CD4-positive, alpha-beta T cell (primary cell): ENCODE measurements around the gene NAV2. TPM values are rescaled to one million over a fixed set of nuclear protein-coding genes. Genes with fewer than 3 reads are reported as not detected.

ENCODE experiments used
- ATAC-seq: fragments of 200-7000 bp; cut with Tn5 transposase; one replicate; pipeline ENCODE4 v1.10.0; 2022; ENCODE audit warnings: mild to moderate bottlenecking; ENCODE audit not compliant: poor library complexity
- CTCF ChIA-PET: fragments of 350-600 bp; sonication (Branson Sonifier 250); formaldehyde crosslinking; loops from one replicate; lab custom pipeline; 2021; ENCODE audit warnings: antibody characterized with exemption, inconsistent platforms; lab: Charles Lee
- POLR2A ChIA-PET: fragments of 350-600 bp; sonication (Branson Sonifier 250); formaldehyde crosslinking; loops from one replicate; lab custom pipeline; 2021; ENCODE audit warnings: antibody characterized with exemption, inconsistent platforms; lab: Charles Lee
- DNase-seq, 14 experiments: peaks; one replicate each; pipeline ENCODE4 v3.0.0-alpha.2; 2013 to 2020; ENCODE audit warnings: mixed read lengths in 2 of 14
- H3K27ac ChIP-seq, 2 donors: one replicate each; pipeline versions ENCODE4 v1.5.1 to v1.7.0; 2013; ENCODE audit warnings: low read length in 2 of 2, low read depth in 1 of 2, mild to moderate bottlenecking in 1 of 2
- H3K27me3 ChIP-seq, 2 experiments: 1 replicate in 1 of 2; 2 replicates in 1 of 2; pipeline versions ENCODE4 v1.6.1 to v1.7.0; 2013; ENCODE audit warnings: low read length in 2 of 2, control low read depth in 1 of 2, mild to moderate bottlenecking in 1 of 2, moderate library complexity in 1 of 2; ENCODE audit not compliant: insufficient read depth in 2 of 2, control insufficient read depth in 1 of 2
- H3K36me3 ChIP-seq: one replicate; pipeline ENCODE4 v1.6.1; 2013; ENCODE audit warnings: low read length, control low read depth; ENCODE audit not compliant: insufficient read depth
- H3K4me1 ChIP-seq: one replicate; pipeline ENCODE4 v1.6.1; 2013; ENCODE audit warnings: low read length, control low read depth; ENCODE audit not compliant: insufficient read depth
- H3K4me3 ChIP-seq: one replicate; pipeline ENCODE4 v1.5.1; 2013; ENCODE audit warnings: mild to moderate bottlenecking, low read length, moderate library complexity
- H3K9me3 ChIP-seq, 2 experiments: 1 replicate in 1 of 2; 2 replicates in 1 of 2; pipeline versions ENCODE4 v1.6.1 to v1.7.0; 2013; ENCODE audit warnings: low read length in 2 of 2, mild to moderate bottlenecking in 2 of 2, control low read depth in 1 of 2, moderate library complexity in 1 of 2; ENCODE audit not compliant: control insufficient read depth in 1 of 2, insufficient read depth in 1 of 2
- H3K27ac Mint-ChIP-seq: one replicate; pipeline ENCODE4 v1.8.0; 2020; ENCODE audit warnings: mixed read lengths
- H3K27me3 Mint-ChIP-seq: one replicate; pipeline ENCODE4 v1.8.0; 2021; ENCODE audit warnings: mixed read lengths
- H3K36me3 Mint-ChIP-seq: one replicate; pipeline ENCODE4 v1.8.0; 2021; ENCODE audit warnings: low read depth, mixed read lengths
- H3K4me1 Mint-ChIP-seq: one replicate; pipeline ENCODE4 v1.8.0; 2021; ENCODE audit warnings: low read depth, mixed read lengths
- H3K4me3 Mint-ChIP-seq: one replicate; pipeline ENCODE4 v1.8.0; 2020; ENCODE audit warnings: mild to moderate bottlenecking, mixed read lengths
- H3K9me3 Mint-ChIP-seq: one replicate; pipeline ENCODE4 v1.8.0; 2020; ENCODE audit warnings: mixed read lengths
- CTCF ChIP-seq: fragments of 200-600 bp; IDR thresholded peaks from one replicate; pipeline ENCODE4 v1.8.0; 2022; ENCODE audit warnings: antibody characterized with exemption, mild to moderate bottlenecking
- intact Hi-C, 2 experiments: fragments of 100-400 bp; cut with DNase I in 1 of 2; cut with micrococcal nuclease in 1 of 2; formaldehyde crosslinking; loops; one replicate each; pipeline versions ENCODE4 v1.15.1 to v1.9.0; 2023 to 2025; cut with DNase I, micrococcal nuclease
- total RNA-seq, 174 experiments: library from RNA in 2 of 174; stranded (reverse) in 2 of 174; gene quantifications; one replicate each; pipeline ENCODE4 v1.2.3 and lab custom pipeline; 2021 to 2026

NAV2 gene
- total RNA-seq, 2 experiments from 2014 or later, result 0.55 to 0.64 TPM

GRCh38 chr11:19886498-19886897 lies 173.9 kb downstream of the NAV2 start:
- Histone ChIP-seq H3K4me3 (no peak overlapping the region), H3K36me3 (no peaks in the 10 kb centered on the region), H3K9me3 (no peaks in the 10 kb centered on the region), H3K27ac (no peak overlapping the region), H3K27me3 (no peaks in the 10 kb centered on the region), H3K4me1 (no peaks in the 10 kb centered on the region)
- intact Hi-C loops, result no loop called here
- ChIA-PET CTCF (no interaction called here), POLR2A (no interaction called here)
- ATAC-seq, result no peak
- Mint-ChIP-seq H3K4me1 (no peaks in the 10 kb centered on the region), H3K27ac (no peak overlapping the region), H3K27me3 (peaks cover 4% of the 10 kb centered on the region), H3K9me3 (no peaks in the 10 kb centered on the region), H3K36me3 (no peaks in the 10 kb centered on the region), H3K4me3 (no peak overlapping the region)
- no peak for DNase-seq
- TF ChIP-seq CTCF, result no peak

GRCh38 chr11:19887842-19888241 lies 175.2 kb downstream of the NAV2 start:
- ChIA-PET CTCF (no interaction called here), POLR2A (no interaction called here)
- Mint-ChIP-seq H3K27ac (no peak overlapping the region), H3K4me1 (no peaks in the 10 kb centered on the region), H3K9me3 (no peaks in the 10 kb centered on the region), H3K36me3 (no peaks in the 10 kb centered on the region), H3K27me3 (no peaks in the 10 kb centered on the region), H3K4me3 (no peak overlapping the region)
- Histone ChIP-seq H3K4me3 (no peak overlapping the region), H3K27ac (no peak overlapping the region), H3K4me1 (no peaks in the 10 kb centered on the region), H3K36me3 (no peaks in the 10 kb centered on the region), H3K27me3 (no peaks in the 10 kb centered on the region), H3K9me3 (no peaks in the 10 kb centered on the region)
- intact Hi-C loops, result no loop called here
- no peak for ATAC-seq
- TF ChIP-seq CTCF, result no peak
- no peak for DNase-seq

GRCh38 chr11:19889531-19889930 lies 176.9 kb downstream of the NAV2 start:
- CTCF ChIA-PET, result no interaction called here
- POLR2A ChIA-PET, result no interaction called here

More at GRCh38 chr11:19889531-19889930, 176.9 kb downstream of the NAV2 start:
- no peak for DNase-seq
- Mint-ChIP-seq H3K4me1 (no peaks in the 10 kb centered on the region), H3K36me3 (no peaks in the 10 kb centered on the region), H3K27ac (no peak overlapping the region), H3K9me3 (no peaks in the 10 kb centered on the region), H3K4me3 (no peak overlapping the region), H3K27me3 (no peaks in the 10 kb centered on the region)
- Histone ChIP-seq H3K4me1 (no peaks in the 10 kb centered on the region), H3K27ac (no peak overlapping the region), H3K4me3 (no peak overlapping the region), H3K27me3 (no peaks in the 10 kb centered on the region), H3K36me3 (no peaks in the 10 kb centered on the region), H3K9me3 (no peaks in the 10 kb centered on the region)
- intact Hi-C loops, result no loop called here
- TF ChIP-seq CTCF, result no peak
- ATAC-seq, result no peak
